GM23338 (cell line): ENCODE results near the gene ACTR8.

ENCODE experiments used
- CREB1 ChIP-seq: fragments of 250-450 bp; sonication (Bioruptor Pico); IDR thresholded peaks from 2 replicates; pipeline ENCODE4 v1.5.0; 2020; ENCODE audit warnings: low read depth, mild to moderate bottlenecking, moderate library complexity
- CTCF ChIP-seq, 2 experiments: fragments of 200-600 bp in 1 of 2; sonication (generic) in 1 of 2; conservative IDR thresholded peaks; 2 replicates each; pipeline versions ENCODE4 v1.5.1 to v1.6.1; 2016 to 2017; ENCODE audit warnings: antibody characterized with exemption in 2 of 2, low read depth in 2 of 2, mild to moderate bottlenecking in 2 of 2, moderate library complexity in 1 of 2
- ETS1 ChIP-seq: IDR thresholded peaks from 2 replicates; pipeline ENCODE4 v1.6.1; 2016; ENCODE audit warnings: antibody characterized with exemption
- EZH2 ChIP-seq: fragments of 200-600 bp; sonication (generic); IDR thresholded peaks from one replicate; pipeline ENCODE4 v1.8.0; 2017; ENCODE audit warnings: antibody characterized with exemption, mild to moderate bottlenecking, low read depth; ENCODE audit not compliant: unreplicated experiment
- EZH2phosphoT487 ChIP-seq: fragments of 200-600 bp; sonication (generic); IDR thresholded peaks from one replicate; pipeline ENCODE4 v1.8.1; 2018; ENCODE audit warnings: antibody characterized with exemption; ENCODE audit not compliant: unreplicated experiment
- JUNB ChIP-seq: IDR thresholded peaks from one replicate; pipeline ENCODE4 v1.6.1; 2016; ENCODE audit warnings: antibody characterized with exemption; ENCODE audit not compliant: unreplicated experiment
- NANOG ChIP-seq: IDR thresholded peaks from 2 replicates; pipeline ENCODE4 v1.6.1; 2016; ENCODE audit warnings: antibody characterized with exemption, borderline replicate concordance
- POLR2AphosphoS5 ChIP-seq: IDR thresholded peaks from 2 replicates; pipeline ENCODE4 v1.6.1; 2016; ENCODE audit warnings: antibody characterized with exemption, low read depth
- REST ChIP-seq: IDR thresholded peaks from one replicate; pipeline ENCODE4 v1.6.1; 2018; ENCODE audit warnings: antibody characterized with exemption; ENCODE audit not compliant: unreplicated experiment
- STAT1 ChIP-seq: IDR thresholded peaks from one replicate; pipeline ENCODE4 v1.6.1; 2016; ENCODE audit warnings: antibody characterized with exemption; ENCODE audit not compliant: unreplicated experiment
- ZNF331 ChIP-seq: fragments of 250-450 bp; sonication (Bioruptor Pico); IDR thresholded peaks from 2 replicates; pipeline ENCODE4 v1.5.0; 2020; ENCODE audit warnings: low read depth, mild to moderate bottlenecking, moderate library complexity

DNA sequence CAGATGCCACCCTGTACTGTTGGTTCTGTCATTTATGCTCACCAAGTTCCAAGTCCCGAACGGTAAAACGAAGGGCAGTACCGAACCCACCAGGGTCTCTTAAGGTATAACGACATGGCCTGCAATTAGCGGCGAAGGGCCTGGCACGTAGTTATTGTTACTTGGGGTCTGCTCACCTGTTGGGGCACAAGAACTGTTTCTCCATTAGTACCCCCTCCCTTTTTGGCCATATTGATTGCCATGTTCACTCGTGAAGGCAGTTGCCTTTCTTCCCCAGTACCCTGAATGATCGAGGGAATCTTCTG is 35.1 kb downstream of the ACTR8 start:
- TF ChIP-seq EZH2 = no peak
- TF ChIP-seq CTCF (conservative IDR thresholded peaks at IDR 0.05; ENCODE audit: low read depth in 2 of 2) = no peak
- TF ChIP-seq POLR2AphosphoS5 = no peak
- TF ChIP-seq EZH2phosphoT487 = no peak
- TF ChIP-seq NANOG = no peak
- TF ChIP-seq JUNB = no peak
- TF ChIP-seq REST = no peak
- TF ChIP-seq STAT1 = no peak
- no peak for TF ChIP-seq CREB1
- no peak for TF ChIP-seq ETS1
- no peak for TF ChIP-seq ZNF331 (CRISPR knock-in tag)
